GM19455 (cell line): ENCODE results near the gene CFAP68.

Source experiments
- ATAC-seq: cut with Tn5 transposase; IDR thresholded peaks from one replicate; pipeline ENCODE4 v1.9.1; 2021; ENCODE audit not compliant: unreplicated experiment

Gene CFAP68

DNA sequence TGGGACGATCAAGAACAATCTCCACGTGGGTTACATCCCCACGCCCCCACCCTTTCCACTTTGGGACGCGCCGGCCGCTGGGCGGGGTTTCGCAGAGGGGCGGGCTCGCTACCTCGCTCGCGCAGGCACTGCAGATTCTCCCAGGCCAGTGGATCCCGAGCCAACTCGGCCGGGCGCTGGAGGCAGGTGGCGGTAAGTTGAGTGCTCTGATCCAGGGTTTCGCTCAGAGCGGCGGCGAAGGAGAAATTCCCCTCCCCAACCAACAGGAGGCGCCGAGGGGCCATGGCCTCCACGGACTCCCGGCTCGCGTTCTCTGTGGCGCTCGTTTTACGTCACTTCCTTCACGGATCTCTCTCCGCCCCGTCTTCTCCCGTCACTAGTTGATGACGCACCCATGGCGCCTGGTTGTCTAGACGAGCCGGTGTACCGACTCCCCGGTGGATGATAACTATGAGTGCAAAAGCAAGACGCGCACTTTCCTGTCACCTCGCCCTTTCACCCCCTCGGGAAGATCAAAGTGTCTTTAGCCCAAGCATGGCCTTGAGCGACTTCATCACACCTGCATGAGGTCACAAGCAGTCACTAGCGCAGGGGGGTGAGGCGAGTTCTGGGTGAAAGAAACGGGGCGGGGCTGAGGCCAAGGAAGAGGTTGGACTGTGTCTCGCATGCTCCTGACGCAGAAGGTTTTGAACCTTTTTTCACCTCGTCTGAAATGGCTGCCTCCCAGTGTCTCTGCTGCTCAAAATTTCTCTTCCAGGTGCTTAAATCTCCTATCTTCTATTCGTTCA is at the start of gene CFAP68, which contains the start of gene FDXACB1:
CFAP68 (plus strand) TSS at position 693 of the 788 bp plus-strand sequence; CDS start at position 713, 20 bp downstream.
FDXACB1 (minus strand) TSS at position 317 of the 788 bp plus-strand sequence; CDS start at position 284, 33 bp downstream.
- peak; percentile 96 for ATAC-seq

- ATAC-seq: no peak
Observed at GRCh38 chr11:111833524-111833923, 45.8 kb upstream of the CFAP68 start.

- ATAC-seq: no peak
Observed at GRCh38 chr11:111834432-111835163, 44.7 kb upstream of the CFAP68 start.

- no peak for ATAC-seq
Observed at GRCh38 chr11:111835665-111836064, 43.7 kb upstream of the CFAP68 start.

DNA sequence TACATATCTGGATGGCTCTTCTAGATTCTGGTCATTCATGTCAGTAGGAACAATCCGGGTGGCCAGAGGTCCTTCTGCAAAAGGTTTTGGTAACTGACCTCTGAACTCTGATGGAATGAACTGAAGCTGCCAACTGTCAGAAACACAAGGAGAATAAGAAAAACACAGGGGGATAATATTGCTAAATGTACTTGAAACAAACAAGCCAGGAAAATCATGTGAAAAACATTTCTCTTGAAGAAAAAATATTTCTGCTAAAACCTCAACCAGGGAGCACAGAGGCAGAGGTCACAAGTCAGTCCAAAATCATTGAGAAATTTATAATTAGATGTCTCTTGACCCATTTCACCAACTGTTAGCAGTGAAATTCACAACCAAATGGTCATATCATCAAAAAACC is 43.2 kb upstream of the CFAP68 start:
- no peak for ATAC-seq

- ATAC-seq: peak; percentile 70
Observed at GRCh38 chr11:111836721-111837120, 42.6 kb upstream of the CFAP68 start.

DNA sequence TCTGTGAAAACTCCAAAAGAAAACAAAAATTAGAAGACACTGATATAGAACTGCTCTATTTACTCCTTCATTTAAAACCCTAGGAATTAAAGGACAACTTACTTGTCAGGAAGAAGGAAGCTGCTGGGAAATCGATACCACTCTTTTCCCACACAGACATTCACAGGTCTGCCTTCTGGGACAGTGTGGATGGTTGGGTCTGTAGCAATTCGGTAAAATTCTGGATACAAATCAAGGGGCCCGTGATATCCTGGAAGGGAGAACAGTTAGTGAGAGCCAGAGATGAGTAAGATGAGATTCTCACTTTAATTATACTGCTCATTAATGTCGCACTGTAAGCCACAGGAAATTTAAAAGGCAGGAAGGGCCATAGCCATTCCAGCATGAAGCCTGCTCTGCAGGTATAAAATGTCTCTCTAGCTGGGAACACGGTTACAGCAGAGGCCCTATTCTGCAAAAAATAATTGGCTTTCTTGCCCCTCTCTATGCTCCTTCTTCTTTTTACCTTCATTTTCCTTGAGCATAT is 41.9 kb upstream of the CFAP68 start:
- no peak for ATAC-seq

GRCh38 chr11:111838054-111838453 is 41.3 kb upstream of the CFAP68 start:
- ATAC-seq: no peak

GRCh38 chr11:111840143-111840542 is 39.2 kb upstream of the CFAP68 start:
- no peak for ATAC-seq

DNA sequence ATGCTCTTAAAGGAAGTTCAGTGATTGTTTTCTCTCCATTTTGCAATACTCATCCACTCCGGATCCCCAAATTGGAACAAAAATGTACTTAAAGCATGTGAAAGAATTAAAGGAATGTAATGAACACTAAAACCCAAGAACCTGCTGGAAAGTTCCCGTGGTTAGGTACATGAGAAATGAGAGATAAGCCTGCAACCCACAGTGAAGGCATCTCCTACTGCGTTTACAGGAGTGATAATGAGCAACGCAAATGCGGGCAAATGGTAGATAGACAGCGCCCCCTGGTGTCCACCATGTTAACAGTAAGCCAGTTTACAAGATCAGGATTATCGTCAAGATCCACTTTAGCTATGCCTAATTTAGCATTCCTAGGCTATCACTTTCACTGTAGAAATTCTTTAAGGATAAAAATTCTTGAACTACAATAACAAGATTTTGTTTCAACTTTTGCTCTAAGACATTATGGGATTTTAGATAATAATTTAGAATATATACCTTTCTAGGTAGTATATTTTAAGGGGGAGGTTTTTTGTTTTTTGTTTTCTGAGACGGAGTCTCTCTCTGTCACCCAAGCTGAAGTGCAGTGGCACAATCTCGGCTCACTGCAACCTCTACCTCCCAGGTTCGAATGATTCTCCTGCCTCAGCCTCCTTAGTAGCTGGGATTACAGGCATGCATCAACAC is 37.8 kb upstream of the CFAP68 start:
- ATAC-seq: peak; percentile 66

- no peak for ATAC-seq
Observed at GRCh38 chr11:111843661-111844060, 35.7 kb upstream of the CFAP68 start.

GRCh38 chr11:111845276-111846028 is 33.9 kb upstream of the CFAP68 start:
- no peak for ATAC-seq

GRCh38 chr11:111846063-111846462 is 33.3 kb upstream of the CFAP68 start:
- ATAC-seq: no peak

DNA sequence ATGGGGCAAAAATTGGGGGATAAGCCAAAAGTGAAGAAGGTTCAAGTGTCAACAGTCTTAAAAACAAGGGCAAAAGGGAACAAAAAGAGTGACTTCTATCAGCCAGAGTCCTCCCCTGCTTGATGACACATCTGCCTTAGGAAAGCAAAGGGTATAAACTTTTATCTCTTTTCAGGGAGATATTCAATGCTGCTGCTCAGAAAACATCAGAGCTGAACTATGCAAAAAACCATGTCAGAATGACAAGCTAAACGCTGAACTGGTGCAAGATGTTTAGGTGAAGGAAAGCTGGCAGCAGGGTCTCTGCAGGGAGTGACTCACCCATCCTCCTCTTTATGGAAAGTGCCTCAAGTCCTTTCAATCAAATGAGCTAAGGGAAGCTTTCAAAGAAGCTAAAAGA is 32.7 kb upstream of the CFAP68 start:
- ATAC-seq: no peak

DNA sequence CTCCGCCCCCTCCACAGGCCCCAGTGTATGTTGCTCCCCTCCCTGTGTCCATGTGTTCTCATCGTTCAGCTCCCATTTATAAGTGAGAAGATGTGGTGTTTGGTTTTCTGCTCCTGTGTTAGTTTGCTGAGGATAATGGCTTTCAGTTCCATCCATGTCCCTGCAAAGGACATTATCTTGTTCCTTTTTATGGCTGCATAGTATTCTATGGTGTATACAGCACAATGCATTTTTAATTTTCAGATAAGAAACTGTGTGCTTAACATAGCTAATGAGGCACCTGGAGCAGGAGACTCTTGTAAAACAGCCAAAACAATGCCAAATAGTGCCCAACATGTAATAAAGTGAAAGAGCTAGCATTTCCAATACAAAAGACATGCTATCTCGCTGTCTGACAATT is 29.7 kb upstream of the CFAP68 start:
- no peak for ATAC-seq

GRCh38 chr11:111851067-111851466 is 28.3 kb upstream of the CFAP68 start:
- ATAC-seq: no peak

DNA sequence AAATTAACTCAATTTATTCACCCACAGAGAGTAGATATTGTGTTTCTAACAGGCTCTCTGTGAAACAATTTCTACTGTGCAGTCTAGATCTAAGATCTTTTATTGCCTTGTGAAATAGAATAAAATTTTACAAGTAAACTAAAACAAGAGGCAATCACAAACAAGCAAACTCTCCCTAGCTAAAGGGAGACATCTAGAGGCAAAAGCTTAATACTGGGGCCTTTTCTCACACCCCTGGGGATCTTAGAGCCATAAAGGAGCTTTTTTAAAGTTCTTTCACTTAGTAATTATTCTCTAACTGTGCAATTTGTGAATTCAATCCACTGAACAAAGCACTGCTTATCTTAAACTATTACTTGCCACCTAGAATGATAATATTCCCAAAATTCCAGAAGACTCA is 27.7 kb upstream of the CFAP68 start:
- ATAC-seq: no peak

DNA sequence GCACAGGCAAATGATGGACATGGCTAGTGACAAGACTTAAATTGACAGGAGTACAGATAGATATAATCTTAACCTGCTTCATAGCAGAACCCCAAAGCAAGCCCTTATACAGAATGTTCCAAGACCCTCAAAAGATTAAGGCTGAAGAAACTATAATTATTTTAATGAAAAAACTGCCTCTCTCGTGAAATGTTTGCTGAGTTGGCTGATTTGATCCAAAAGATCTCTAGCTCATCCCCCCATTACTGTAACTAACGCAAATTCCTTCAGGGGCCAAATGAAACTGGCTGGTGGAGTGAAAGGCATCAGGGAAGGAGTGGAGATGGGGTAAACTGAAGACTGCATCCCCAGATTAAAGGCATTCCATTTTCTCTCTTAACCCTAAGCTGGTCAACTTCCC is 27.2 kb upstream of the CFAP68 start:
- no peak for ATAC-seq

DNA sequence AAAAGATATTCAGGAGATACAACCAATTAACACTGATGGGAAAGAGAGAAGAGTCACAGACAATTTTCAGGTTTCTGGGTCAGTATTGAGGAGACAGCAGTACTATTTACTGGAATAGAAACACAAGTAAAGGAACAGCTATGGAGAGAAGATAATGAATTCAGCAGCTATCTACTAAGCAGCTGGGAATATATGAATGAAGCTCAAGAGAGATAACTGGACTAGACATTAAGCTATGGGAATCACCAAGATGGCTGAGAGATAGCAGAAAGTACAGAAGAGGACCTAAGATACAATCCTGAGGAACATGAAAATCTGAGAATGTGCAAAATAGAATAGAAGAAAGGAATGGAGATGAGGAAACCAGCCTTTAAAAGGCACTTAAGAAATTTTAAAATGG is 23.8 kb upstream of the CFAP68 start:
- no peak for ATAC-seq

DNA sequence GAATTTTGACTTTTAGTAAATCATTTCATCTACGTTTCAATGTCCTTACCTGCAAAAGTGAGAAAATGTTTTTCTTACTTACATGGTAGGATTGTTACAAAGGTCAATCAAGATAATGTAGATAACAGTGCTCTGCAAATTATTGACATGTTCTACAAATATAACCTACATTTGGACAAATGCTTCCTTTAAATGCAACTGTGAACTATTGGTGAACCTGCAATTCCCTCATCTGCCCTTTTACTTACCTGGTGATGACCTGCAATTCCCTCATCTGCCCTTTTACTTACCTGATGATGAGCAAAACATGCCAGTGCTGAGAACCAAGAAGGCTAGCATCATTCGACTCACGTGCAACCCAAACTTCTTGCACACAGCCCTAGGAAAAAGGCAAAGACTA is 19.1 kb upstream of the CFAP68 start:
- no peak for ATAC-seq

DNA sequence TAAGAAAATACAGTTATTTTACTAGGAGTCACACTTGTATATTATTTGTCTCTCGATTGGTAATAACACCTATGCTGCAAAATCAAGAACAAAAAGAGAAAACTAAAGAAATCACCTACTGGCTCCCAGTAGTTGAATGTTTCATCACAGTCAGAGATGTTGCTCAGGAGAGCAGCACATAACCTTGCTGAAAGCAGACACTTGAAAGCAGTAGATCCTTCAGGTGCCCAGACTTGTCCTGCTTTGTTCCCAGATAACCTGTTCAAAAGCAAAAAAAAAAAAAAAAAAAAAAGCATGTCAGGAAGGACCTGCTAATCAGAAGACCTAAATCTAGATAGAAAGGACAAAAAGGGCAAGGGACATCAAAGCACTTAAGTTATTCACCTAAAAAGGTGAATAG is 9.2 kb upstream of the CFAP68 start:
- ATAC-seq: no peak
